ENCODE data around the gene UROD. TPM values are rescaled to one million over a fixed set of nuclear protein-coding genes. Genes with fewer than 3 reads are reported as not detected.
A peak's percentile ranks its signal among the peaks of the same experiment; 100 is the strongest.

UROD gene
- total RNA-seq, 6 experiments from 2014 or later = 57.8 to 92.8 (median 71.2) TPM

DNA sequence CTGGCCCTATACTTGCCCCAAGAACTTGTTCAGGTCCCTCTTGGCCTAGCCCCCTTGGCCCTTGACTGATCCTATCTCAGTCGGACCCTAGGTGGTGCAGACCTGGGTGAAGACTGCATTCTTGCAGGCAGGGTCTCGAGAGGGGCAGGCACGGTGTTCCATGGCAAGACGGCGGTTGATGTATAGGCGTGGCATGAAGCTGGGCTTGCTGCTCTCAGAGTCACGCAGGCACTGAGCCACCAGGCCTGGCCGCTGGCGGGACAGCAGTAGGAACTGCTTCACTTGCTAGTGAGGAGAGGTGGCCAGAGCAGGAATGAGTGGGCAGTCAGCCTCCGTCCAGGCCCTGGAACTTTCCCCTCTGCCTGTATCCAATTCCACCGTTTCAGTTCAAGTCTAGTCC is 4.7 kb upstream of the UROD start:
- intact Hi-C loops (cut with DNase I) = no loop called here
- peaks cover 3 to 73% (median 48%) of the 10 kb centered on the region in 4 donors for H3K36me3 ChIP-seq
- H3K4me1 ChIP-seq = peaks cover 0 to 20% (median 8%) of the 10 kb centered on the region in 4 donors
- no peak overlapping the region for H3K4me3 ChIP-seq
- peak in 1 of 3 donors; percentile 43 for DNase-seq
- H3K9me3 ChIP-seq = no peaks in the 10 kb centered on the region
- 75% methylated on average over 2 of the region's 11 CpGs for WGBS (ENCODE audit: insufficient coverage, low coverage, low lambda C conversion rate, missing lambda C conversion rate)
- no peaks in the 10 kb centered on the region for H3K27me3 ChIP-seq
- no peak for TF ChIP-seq POLR2A (IDR thresholded peaks at IDR 0.05)
- TF ChIP-seq, protein P1, sequence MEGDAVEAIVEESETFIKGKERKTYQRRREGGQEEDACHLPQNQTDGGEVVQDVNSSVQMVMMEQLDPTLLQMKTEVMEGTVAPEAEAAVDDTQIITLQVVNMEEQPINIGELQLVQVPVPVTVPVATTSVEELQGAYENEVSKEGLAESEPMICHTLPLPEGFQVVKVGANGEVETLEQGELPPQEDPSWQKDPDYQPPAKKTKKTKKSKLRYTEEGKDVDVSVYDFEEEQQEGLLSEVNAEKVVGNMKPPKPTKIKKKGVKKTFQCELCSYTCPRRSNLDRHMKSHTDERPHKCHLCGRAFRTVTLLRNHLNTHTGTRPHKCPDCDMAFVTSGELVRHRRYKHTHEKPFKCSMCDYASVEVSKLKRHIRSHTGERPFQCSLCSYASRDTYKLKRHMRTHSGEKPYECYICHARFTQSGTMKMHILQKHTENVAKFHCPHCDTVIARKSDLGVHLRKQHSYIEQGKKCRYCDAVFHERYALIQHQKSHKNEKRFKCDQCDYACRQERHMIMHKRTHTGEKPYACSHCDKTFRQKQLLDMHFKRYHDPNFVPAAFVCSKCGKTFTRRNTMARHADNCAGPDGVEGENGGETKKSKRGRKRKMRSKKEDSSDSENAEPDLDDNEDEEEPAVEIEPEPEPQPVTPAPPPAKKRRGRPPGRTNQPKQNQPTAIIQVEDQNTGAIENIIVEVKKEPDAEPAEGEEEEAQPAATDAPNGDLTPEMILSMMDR (IDR thresholded peaks at IDR 0.05) = no peak
- H3K27ac ChIP-seq = no peak overlapping the region
- ATAC-seq = no peak

- intact Hi-C loops (cut with DNase I) = no loop called here
- Histone ChIP-seq H3K27ac (no peak overlapping the region), H3K4me1 (peaks cover 0 to 25% (median 10%) of the 10 kb centered on the region in 4 donors), H3K27me3 (no peaks in the 10 kb centered on the region), H3K36me3 (peaks cover 3 to 65% (median 45%) of the 10 kb centered on the region in 4 donors), H3K4me3 (no peak overlapping the region), H3K9me3 (no peaks in the 10 kb centered on the region)
- TF ChIP-seq POLR2A (IDR thresholded peaks at IDR 0.05) = no peak
- TF ChIP-seq, protein P1 (IDR thresholded peaks at IDR 0.05) = no peak
- DNase-seq (no peak), ATAC-seq (no peak)
- 62% methylated on average over 3 of the region's 3 CpGs for WGBS (ENCODE audit: insufficient coverage, low coverage, low lambda C conversion rate, missing lambda C conversion rate)
Observed at GRCh38 chr1:45008076-45008475, 4.0 kb upstream of the UROD start.

DNA sequence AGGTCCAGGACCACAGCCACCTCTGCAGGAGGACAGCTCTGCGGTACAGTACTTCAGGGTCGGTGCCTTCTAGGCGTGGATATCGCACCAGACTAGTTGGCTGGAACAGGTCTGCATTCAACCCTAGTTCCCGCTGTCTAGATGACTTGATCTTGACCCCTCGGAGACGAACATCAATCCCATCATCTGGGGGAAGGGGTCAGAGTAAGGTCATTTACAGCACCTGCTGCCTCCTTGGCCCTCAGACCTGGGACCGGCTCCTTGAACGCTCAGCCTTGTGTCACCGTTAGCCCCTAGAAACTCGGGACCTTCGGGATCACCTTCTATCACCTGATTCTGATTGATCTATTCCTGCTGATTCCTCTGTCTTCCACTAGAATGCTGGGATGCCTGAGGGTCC is 3.5 kb upstream of the UROD start:
- no peaks in the 10 kb centered on the region for H3K9me3 ChIP-seq
- H3K4me1 ChIP-seq = peaks cover 0 to 29% (median 12%) of the 10 kb centered on the region in 4 donors
- H3K36me3 ChIP-seq = peaks cover 3 to 63% (median 40%) of the 10 kb centered on the region in 4 donors
- intact Hi-C loops (cut with DNase I) = no loop called here
- TF ChIP-seq, protein P1 (IDR thresholded peaks at IDR 0.05) = no peak
- no peak for TF ChIP-seq POLR2A (IDR thresholded peaks at IDR 0.05)
- ATAC-seq (no peak), DNase-seq (peak in 1 of 3 donors; percentile 15)
- no peak overlapping the region for H3K27ac ChIP-seq
- H3K4me3 ChIP-seq = no peak overlapping the region
- no CpG with 5 or more reads among the region's 12 CpGs for WGBS (ENCODE audit: insufficient coverage, low coverage, low lambda C conversion rate, missing lambda C conversion rate)
- no peaks in the 10 kb centered on the region for H3K27me3 ChIP-seq

- Histone ChIP-seq H3K9me3 (no peaks in the 10 kb centered on the region), H3K4me1 (peaks cover 0 to 29% (median 14%) of the 10 kb centered on the region in 4 donors), H3K27me3 (no peaks in the 10 kb centered on the region), H3K27ac (no peak overlapping the region), H3K36me3 (peaks cover 3 to 63% (median 35%) of the 10 kb centered on the region in 4 donors), H3K4me3 (no peak overlapping the region)
- WGBS (ENCODE audit: insufficient coverage, low coverage, low lambda C conversion rate, missing lambda C conversion rate) = 80% methylated on average over 1 of the region's 11 CpGs
- TF ChIP-seq POLR2A (IDR thresholded peaks at IDR 0.05) = no peak
- TF ChIP-seq, protein P1 (IDR thresholded peaks at IDR 0.05) = no peak
- DNase-seq (peak in 1 of 3 donors; percentile 13), ATAC-seq (no peak)
- intact Hi-C loops (cut with DNase I) = no loop called here
Observed at GRCh38 chr1:45009296-45009865, 2.7 kb upstream of the UROD start.

All from right lobe of liver (tissue), 6 donors.